HCT116 (cell line): ENCODE data around the gene GSK3A. TPM values are rescaled to one million over a fixed set of nuclear protein-coding genes. Genes with fewer than 3 reads are reported as not detected.

ENCODE experiments used
- ATAC-seq: fragments of 200-7000 bp; cut with Tn5 transposase; 2 replicates; pipeline ENCODE4 v1.9.1; 2020; ENCODE audit warnings: mild to moderate bottlenecking, moderate library complexity
- BruUV-seq: library from RNA; stranded (reverse); fragments of 400-500 nt; replicated peaks from 2 replicates; lab custom pipeline; 2021; lab: Mats Ljungman, UMichigan
- CTCF ChIA-PET: fragments of 300-600 bp; sonication (Branson Sonifier 250); formaldehyde crosslinking; loops from one replicate; lab custom pipeline; 2021; ENCODE audit warnings: antibody characterized with exemption; lab: Charles Lee
- POLR2A ChIA-PET: fragments of 300-600, 350-600 bp; sonication (Branson Sonifier 250); formaldehyde crosslinking; loops from one replicate; lab custom pipeline; 2021; ENCODE audit warnings: antibody characterized with exemption; lab: Charles Lee
- RAD21 ChIA-PET, 2 experiments: fragments of 300-600 bp; sonication (Branson Sonifier 250); formaldehyde crosslinking; loops; one replicate each; lab custom pipeline; 2023; ENCODE audit warnings: low total read pairs in 2 of 2; ENCODE audit not compliant: uncharacterized antibody in 2 of 2, unreplicated experiment in 2 of 2, low non-redundant PET in 1 of 2; lab: Charles Lee
- DNase-seq: peaks from one replicate; pipeline ENCODE4 v3.0.0-alpha.2; 2010; ENCODE audit warnings: low read depth, low spot score
- H2AFZ ChIP-seq: fragments of 200-600 bp; shearing (Covaris generic), sonication (generic); 2 replicates; pipeline ENCODE4 v1.6.1; 2017; ENCODE audit warnings: low read depth, mixed run types, mixed read lengths, antibody characterized with exemption, low read length; ENCODE audit not compliant: poor library complexity, severe bottlenecking
- H3K27ac ChIP-seq: 2 replicates; pipeline ENCODE4 v1.5.1; 2012; ENCODE audit warnings: low read depth, low read length
- H3K27me3 ChIP-seq: fragments of 200-600 bp; sonication (generic); 2 replicates; pipeline ENCODE4 v1.6.1; 2016; ENCODE audit warnings: mixed run types, low read length, mixed read lengths; ENCODE audit not compliant: insufficient read depth
- H3K36me3 ChIP-seq, 2 experiments: fragments of 200-500 bp in 1 of 2; fragments of 200-600 bp in 1 of 2; sonication (Bioruptor generic) in 1 of 2; sonication (generic) in 1 of 2; 2 replicates each; pipeline versions ENCODE4 v1.5.1 to v1.6.1; 2014 to 2016; ENCODE audit warnings: low read length in 2 of 2, inconsistent platforms in 1 of 2, mixed read lengths in 1 of 2, mixed run types in 1 of 2; ENCODE audit not compliant: insufficient read depth in 2 of 2, control insufficient read depth in 1 of 2
- H3K4me1 ChIP-seq, 2 experiments: fragments of 200-600 bp in 1 of 2; sonication (generic) in 1 of 2; 2 replicates each; pipeline versions ENCODE4 v1.5.1 to v1.6.1; 2012 to 2017; ENCODE audit warnings: low read length in 2 of 2, inconsistent platforms in 1 of 2, mild to moderate bottlenecking in 1 of 2, mixed read lengths in 1 of 2, mixed run types in 1 of 2, moderate library complexity in 1 of 2; ENCODE audit not compliant: insufficient read depth in 2 of 2, control insufficient read depth in 1 of 2
- H3K4me2 ChIP-seq: fragments of 200-600 bp; sonication (generic); 2 replicates; pipeline ENCODE4 v1.6.1; 2017; ENCODE audit warnings: mixed run types, low read length, mixed read lengths
- H3K4me3 ChIP-seq, 2 experiments: fragments of 200-600 bp in 1 of 2; sonication (generic) in 1 of 2; replicated peaks in 1 of 2; 2 replicates each; pipeline ENCODE4 v1.5.1; 2011 to 2016; ENCODE audit warnings: low read length in 2 of 2, control low read depth in 1 of 2, low read depth in 1 of 2, mild to moderate bottlenecking in 1 of 2, mixed read lengths in 1 of 2, mixed run types in 1 of 2
- H3K79me2 ChIP-seq: fragments of 200-600 bp; sonication (generic); 2 replicates; pipeline ENCODE4 v1.6.1; 2017; ENCODE audit warnings: mild to moderate bottlenecking, mixed run types, low read length, moderate library complexity, mixed read lengths; ENCODE audit not compliant: insufficient read depth
- H3K9ac ChIP-seq: fragments of 200-600 bp; sonication (generic); 2 replicates; pipeline ENCODE4 v1.6.1; 2016; ENCODE audit warnings: low read length, mixed read lengths
- H3K9me2 ChIP-seq: fragments of 200-600 bp; sonication (generic), shearing (Covaris generic); 2 replicates; pipeline ENCODE4 v1.6.1; 2017; ENCODE audit warnings: mixed run types, mild to moderate bottlenecking, moderate library complexity; ENCODE audit not compliant: insufficient read depth
- H3K9me3 ChIP-seq, 2 experiments: fragments of 200-500 bp in 1 of 2; fragments of 200-600 bp in 1 of 2; sonication (Bioruptor generic) in 1 of 2; sonication (generic) in 1 of 2; 2 replicates each; pipeline ENCODE4 v1.6.1; 2014 to 2017; ENCODE audit warnings: low read length in 2 of 2, mixed read lengths in 2 of 2, inconsistent platforms in 1 of 2, low read depth in 1 of 2, mild to moderate bottlenecking in 1 of 2, mixed run types in 1 of 2, moderate library complexity in 1 of 2; ENCODE audit not compliant: control insufficient read depth in 1 of 2, insufficient read depth in 1 of 2
- H4K20me1 ChIP-seq: fragments of 200-600 bp; sonication (generic), shearing (Covaris generic); 2 replicates; pipeline ENCODE4 v1.6.1; 2017; ENCODE audit warnings: mixed run types, mild to moderate bottlenecking, moderate library complexity; ENCODE audit not compliant: insufficient read depth
- ATF3 ChIP-seq: IDR thresholded peaks from 2 replicates; pipeline ENCODE4 v1.6.1; 2012
- EGR1 ChIP-seq: IDR thresholded peaks from 2 replicates; pipeline ENCODE4 v1.6.1; 2012; ENCODE audit warnings: low read depth
- ELF1 ChIP-seq: IDR thresholded peaks from 2 replicates; pipeline ENCODE4 v1.6.1; 2012; ENCODE audit warnings: low read depth, borderline replicate concordance
- EZH2phosphoT487 ChIP-seq: fragments of 200-600 bp; IDR thresholded peaks from 2 replicates; pipeline ENCODE4 v1.6.1; 2018; ENCODE audit warnings: antibody characterized with exemption, borderline replicate concordance
- JUND ChIP-seq: IDR thresholded peaks from 2 replicates; pipeline ENCODE4 v1.6.1; 2012
- RAD21 ChIP-seq: IDR thresholded peaks from 2 replicates; pipeline ENCODE4 v1.6.1; 2012; ENCODE audit warnings: low read depth, mild to moderate bottlenecking
- REST ChIP-seq: IDR thresholded peaks from 2 replicates; pipeline ENCODE4 v1.6.1; 2012; ENCODE audit warnings: low read depth
- SRF ChIP-seq: IDR thresholded peaks from 2 replicates; pipeline ENCODE4 v1.6.1; 2012; ENCODE audit warnings: low read depth
- ZBTB33 ChIP-seq: IDR thresholded peaks from 2 replicates; pipeline ENCODE4 v1.6.1; 2011; ENCODE audit warnings: mild to moderate bottlenecking, low read length, moderate library complexity; ENCODE audit not compliant: insufficient replicate concordance; ENCODE audit errors: extremely low read depth
- ZFX ChIP-seq: fragments of 450-650 bp; IDR thresholded peaks from 2 replicates; pipeline ENCODE4 v1.6.1; 2017
- intact Hi-C: fragments of 100-400 bp; cut with micrococcal nuclease; formaldehyde crosslinking; loops from 2 replicates; pipeline ENCODE4 v1.10.0; 2022
- total RNA-seq: library from RNA; stranded (reverse); gene quantifications from one replicate; pipeline ENCODE4 v1.2.1, GENCODE V29; 2021; ENCODE audit not compliant: unreplicated experiment

Gene GSK3A
- total RNA-seq, 1 experiment from 2014 or later = 57.2 TPM

DNA sequence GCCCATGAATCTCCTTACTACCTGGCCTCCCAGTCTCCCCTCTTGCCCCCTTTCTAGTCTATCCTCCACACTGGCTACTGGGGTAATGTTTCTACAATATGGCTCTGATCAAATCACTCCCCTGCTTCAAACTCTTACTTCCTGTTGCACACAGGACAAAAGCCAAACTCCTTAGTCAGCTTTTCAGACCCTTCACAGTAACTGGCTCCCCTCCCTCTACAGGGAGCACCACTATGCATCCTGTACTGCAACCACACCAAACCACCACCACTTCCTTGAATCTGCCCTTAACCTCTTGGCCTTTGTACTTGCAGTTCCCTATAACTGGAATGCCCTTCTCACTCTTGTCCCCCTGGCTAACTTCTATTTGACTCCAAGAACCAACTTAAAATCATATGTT lies 57.1 kb downstream of the GSK3A start:
- Histone ChIP-seq H3K9me3 (no peaks in the 10 kb centered on the region), H3K9ac (no peak overlapping the region), H3K4me3 (no peak overlapping the region), H3K27ac (no peak overlapping the region), H3K4me1 (peaks cover 0 to 6% of the 10 kb centered on the region in 2 experiments; a peak in 1 of 4 replicates), H2AFZ (no peak overlapping the region), H3K9me2 (no peaks in the 10 kb centered on the region), H3K36me3 (no peaks in the 10 kb centered on the region), H3K79me2 (no peaks in the 10 kb centered on the region), H4K20me1 (no peaks in the 10 kb centered on the region), H3K4me2 (no peak overlapping the region), H3K27me3 (peaks cover 2% of the 10 kb centered on the region; the same call in 1 of the 2 replicates)
- POLR2A ChIA-PET = no interaction called here
- DNase-seq (no peak), ATAC-seq (no peak)
- BruUV-seq = no TSS peak
- no peak for TF ChIP-seq JUND
- no peak for TF ChIP-seq ELF1
- TF ChIP-seq ZBTB33 = no peak
- no peak for TF ChIP-seq SRF
- TF ChIP-seq ZFX = no peak
- no peak for TF ChIP-seq REST
- no peak for TF ChIP-seq EZH2phosphoT487
- TF ChIP-seq EGR1 = no peak
- no peak for TF ChIP-seq RAD21
- no peak for TF ChIP-seq ATF3
- intact Hi-C loops = no loop called here
- RAD21 ChIA-PET = no interaction called here
- CTCF ChIA-PET = interaction anchor here (0.9 to 1.3 kb wide), 3 partner anchors 9 to 76 kb away, joined by 3 to 6 read pairs (median 4); no protein-coding TSS in a partner anchor
